WTC11 (cell line): Measurements from ENCODE around the gene TCF7L1. TPM values are rescaled to one million over a fixed set of nuclear protein-coding genes. Genes with fewer than 3 reads are reported as not detected.

Source experiments
- ELF4 ChIP-seq: sonication (generic); formaldehyde crosslinking; IDR thresholded peaks from 2 replicates; pipeline ENCODE4 v1.8.1; 2022; ENCODE audit warnings: low read depth, mild to moderate bottlenecking, moderate library complexity, missing genetic modification reagents
- ESRRA ChIP-seq: sonication (generic); formaldehyde crosslinking; IDR thresholded peaks from 2 replicates; pipeline ENCODE4 v1.8.1; 2022; ENCODE audit warnings: mild to moderate bottlenecking, missing genetic modification reagents, borderline replicate concordance
- FOXJ3 ChIP-seq: sonication (generic); formaldehyde crosslinking; IDR thresholded peaks from 2 replicates; pipeline ENCODE4 v1.9.0; 2021; ENCODE audit warnings: missing genetic modification reagents, mild to moderate bottlenecking, borderline replicate concordance
- FOXP1 ChIP-seq: sonication (generic); formaldehyde crosslinking; IDR thresholded peaks from 2 replicates; pipeline ENCODE4 v1.8.0; 2022; ENCODE audit warnings: missing genetic modification reagents, mild to moderate bottlenecking, moderate library complexity, borderline replicate concordance
- IRF2 ChIP-seq: sonication (generic); formaldehyde crosslinking; IDR thresholded peaks from 2 replicates; pipeline ENCODE4 v1.8.0; 2022; ENCODE audit warnings: low read depth, missing genetic modification reagents, borderline replicate concordance
- KAT7 ChIP-seq: sonication (generic); formaldehyde crosslinking; IDR thresholded peaks from 2 replicates; pipeline ENCODE4 v1.8.1; 2023; ENCODE audit warnings: missing genetic modification reagents, mild to moderate bottlenecking, borderline replicate concordance
- RORB ChIP-seq: fragments of 250-450 bp; sonication (Bioruptor Pico); IDR thresholded peaks from 2 replicates; pipeline ENCODE4 v1.9.0; 2021; ENCODE audit warnings: mild to moderate bottlenecking
- SMAD3 ChIP-seq: sonication (generic); formaldehyde crosslinking; IDR thresholded peaks from 2 replicates; pipeline ENCODE4 v1.8.0; 2022; ENCODE audit warnings: missing genetic modification reagents, mild to moderate bottlenecking, borderline replicate concordance
- TCF7 ChIP-seq: sonication (generic); formaldehyde crosslinking; IDR thresholded peaks from 2 replicates; pipeline ENCODE4 v1.8.0; 2022; ENCODE audit warnings: mild to moderate bottlenecking, low read depth, missing genetic modification reagents, moderate library complexity
- ZNF219 ChIP-seq: sonication (generic); formaldehyde crosslinking; IDR thresholded peaks from 2 replicates; pipeline ENCODE4 v1.8.0; 2023; ENCODE audit warnings: missing genetic modification reagents, mild to moderate bottlenecking, borderline replicate concordance
- ZNF317 ChIP-seq: sonication (generic); formaldehyde crosslinking; IDR thresholded peaks from 2 replicates; pipeline ENCODE4 v1.8.1; 2023; ENCODE audit warnings: low read depth, mild to moderate bottlenecking, moderate library complexity, missing genetic modification reagents, borderline replicate concordance
- total RNA-seq: library from RNA; stranded (reverse); gene quantifications from 3 replicates; pipeline ENCODE4 v1.2.3, GENCODE V29; 2021
- TF ChIP-seq, protein P1 (sequence below): fragments of 250-450 bp; sonication (Bioruptor Pico); IDR thresholded peaks from 2 replicates; pipeline ENCODE4 v1.9.0; 2021; ENCODE audit warnings: mild to moderate bottlenecking
- TF ChIP-seq, protein P2 (sequence below): sonication (generic); formaldehyde crosslinking; IDR thresholded peaks from 2 replicates; pipeline ENCODE4 v1.8.1; 2022; ENCODE audit warnings: mild to moderate bottlenecking, missing genetic modification reagents, moderate library complexity, borderline replicate concordance
- TF ChIP-seq, protein P3 (sequence below): sonication (generic); formaldehyde crosslinking; conservative IDR thresholded peaks from 2 replicates; pipeline ENCODE4 v1.8.1; 2022; ENCODE audit warnings: mild to moderate bottlenecking, missing genetic modification reagents
- TF ChIP-seq, protein P4 (sequence below): sonication (generic); formaldehyde crosslinking; IDR thresholded peaks from 2 replicates; pipeline ENCODE4 v1.8.0; 2022; ENCODE audit warnings: missing genetic modification reagents
- TF ChIP-seq, protein P5 (sequence below): sonication (generic); formaldehyde crosslinking; conservative IDR thresholded peaks from 2 replicates; pipeline ENCODE4 v1.8.1; 2023; ENCODE audit warnings: mild to moderate bottlenecking, low read depth, missing genetic modification reagents, moderate library complexity

Gene TCF7L1
- total RNA-seq, 1 experiment from 2014 or later: 104 TPM

DNA sequence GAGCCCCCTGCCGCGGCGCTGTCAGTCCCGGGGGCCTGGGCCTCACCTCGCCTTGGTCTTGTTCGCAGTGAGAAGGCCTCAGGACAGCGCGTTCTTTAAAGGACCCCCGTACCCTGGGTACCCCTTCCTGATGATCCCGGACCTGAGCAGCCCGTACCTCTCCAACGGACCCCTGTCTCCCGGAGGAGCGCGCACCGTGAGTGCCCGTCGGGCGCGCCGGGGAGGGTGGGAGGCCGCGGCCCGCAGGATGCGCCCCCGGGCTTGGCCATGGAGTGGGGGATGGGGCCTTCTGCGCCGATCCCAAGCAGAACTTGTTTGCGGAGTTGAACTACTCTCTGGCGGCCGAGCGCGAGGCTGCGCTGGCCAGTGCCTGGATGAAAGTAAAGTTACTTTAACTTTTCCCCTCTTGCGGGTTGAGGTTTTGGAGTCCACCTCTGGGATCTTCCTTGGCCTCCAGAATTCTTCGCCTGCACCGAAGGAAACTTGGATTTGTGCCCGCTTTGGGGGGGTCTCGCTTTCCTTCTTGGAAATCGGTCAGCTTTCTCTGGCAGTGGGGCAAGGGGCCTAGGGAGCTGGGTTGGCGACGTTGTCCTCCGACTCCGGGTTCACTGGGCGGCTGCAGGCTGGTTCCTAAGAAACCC lies 1.2 kb downstream of the TCF7L1 start (continued):
- TF ChIP-seq, protein P1, sequence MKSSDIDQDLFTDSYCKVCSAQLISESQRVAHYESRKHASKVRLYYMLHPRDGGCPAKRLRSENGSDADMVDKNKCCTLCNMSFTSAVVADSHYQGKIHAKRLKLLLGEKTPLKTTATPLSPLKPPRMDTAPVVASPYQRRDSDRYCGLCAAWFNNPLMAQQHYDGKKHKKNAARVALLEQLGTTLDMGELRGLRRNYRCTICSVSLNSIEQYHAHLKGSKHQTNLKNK (CRISPR knock-in tag): no peak
- TF ChIP-seq SMAD3 (CRISPR knock-in tag) (no peak), ZNF317 (CRISPR knock-in tag) (0 out of 2 replicates have a peak, but pooled peaks have one; percentile 21), TCF7 (CRISPR knock-in tag) (no peak), IRF2 (CRISPR knock-in tag) (0 out of 2 replicates have a peak, but pooled peaks have one; percentile 55), ESRRA (CRISPR knock-in tag) (peak; percentile 4; the same call in 1 of the 2 replicates), KAT7 (CRISPR knock-in tag) (no peak), ELF4 (0 out of 2 replicates have a peak, but pooled peaks have one; percentile 55), FOXJ3 (CRISPR knock-in tag) (no peak), FOXP1 (CRISPR knock-in tag) (0 out of 2 replicates have a peak, but pooled peaks have one; percentile 62), RORB (CRISPR knock-in tag) (no peak), ZNF219 (CRISPR knock-in tag) (no peak)
- TF ChIP-seq, protein P2, sequence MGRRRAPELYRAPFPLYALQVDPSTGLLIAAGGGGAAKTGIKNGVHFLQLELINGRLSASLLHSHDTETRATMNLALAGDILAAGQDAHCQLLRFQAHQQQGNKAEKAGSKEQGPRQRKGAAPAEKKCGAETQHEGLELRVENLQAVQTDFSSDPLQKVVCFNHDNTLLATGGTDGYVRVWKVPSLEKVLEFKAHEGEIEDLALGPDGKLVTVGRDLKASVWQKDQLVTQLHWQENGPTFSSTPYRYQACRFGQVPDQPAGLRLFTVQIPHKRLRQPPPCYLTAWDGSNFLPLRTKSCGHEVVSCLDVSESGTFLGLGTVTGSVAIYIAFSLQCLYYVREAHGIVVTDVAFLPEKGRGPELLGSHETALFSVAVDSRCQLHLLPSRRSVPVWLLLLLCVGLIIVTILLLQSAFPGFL (CRISPR knock-in tag): no peak
- TF ChIP-seq, protein P3, sequence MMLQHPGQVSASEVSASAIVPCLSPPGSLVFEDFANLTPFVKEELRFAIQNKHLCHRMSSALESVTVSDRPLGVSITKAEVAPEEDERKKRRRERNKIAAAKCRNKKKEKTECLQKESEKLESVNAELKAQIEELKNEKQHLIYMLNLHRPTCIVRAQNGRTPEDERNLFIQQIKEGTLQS (CRISPR knock-in tag): no peak
- TF ChIP-seq, protein P4, sequence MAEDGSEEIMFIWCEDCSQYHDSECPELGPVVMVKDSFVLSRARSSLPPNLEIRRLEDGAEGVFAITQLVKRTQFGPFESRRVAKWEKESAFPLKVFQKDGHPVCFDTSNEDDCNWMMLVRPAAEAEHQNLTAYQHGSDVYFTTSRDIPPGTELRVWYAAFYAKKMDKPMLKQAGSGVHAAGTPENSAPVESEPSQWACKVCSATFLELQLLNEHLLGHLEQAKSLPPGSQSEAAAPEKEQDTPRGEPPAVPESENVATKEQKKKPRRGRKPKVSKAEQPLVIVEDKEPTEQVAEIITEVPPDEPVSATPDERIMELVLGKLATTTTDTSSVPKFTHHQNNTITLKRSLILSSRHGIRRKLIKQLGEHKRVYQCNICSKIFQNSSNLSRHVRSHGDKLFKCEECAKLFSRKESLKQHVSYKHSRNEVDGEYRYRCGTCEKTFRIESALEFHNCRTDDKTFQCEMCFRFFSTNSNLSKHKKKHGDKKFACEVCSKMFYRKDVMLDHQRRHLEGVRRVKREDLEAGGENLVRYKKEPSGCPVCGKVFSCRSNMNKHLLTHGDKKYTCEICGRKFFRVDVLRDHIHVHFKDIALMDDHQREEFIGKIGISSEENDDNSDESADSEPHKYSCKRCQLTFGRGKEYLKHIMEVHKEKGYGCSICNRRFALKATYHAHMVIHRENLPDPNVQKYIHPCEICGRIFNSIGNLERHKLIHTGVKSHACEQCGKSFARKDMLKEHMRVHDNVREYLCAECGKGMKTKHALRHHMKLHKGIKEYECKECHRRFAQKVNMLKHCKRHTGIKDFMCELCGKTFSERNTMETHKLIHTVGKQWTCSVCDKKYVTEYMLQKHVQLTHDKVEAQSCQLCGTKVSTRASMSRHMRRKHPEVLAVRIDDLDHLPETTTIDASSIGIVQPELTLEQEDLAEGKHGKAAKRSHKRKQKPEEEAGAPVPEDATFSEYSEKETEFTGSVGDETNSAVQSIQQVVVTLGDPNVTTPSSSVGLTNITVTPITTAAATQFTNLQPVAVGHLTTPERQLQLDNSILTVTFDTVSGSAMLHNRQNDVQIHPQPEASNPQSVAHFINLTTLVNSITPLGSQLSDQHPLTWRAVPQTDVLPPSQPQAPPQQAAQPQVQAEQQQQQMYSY (CRISPR knock-in tag): no peak
- TF ChIP-seq, protein P5, sequence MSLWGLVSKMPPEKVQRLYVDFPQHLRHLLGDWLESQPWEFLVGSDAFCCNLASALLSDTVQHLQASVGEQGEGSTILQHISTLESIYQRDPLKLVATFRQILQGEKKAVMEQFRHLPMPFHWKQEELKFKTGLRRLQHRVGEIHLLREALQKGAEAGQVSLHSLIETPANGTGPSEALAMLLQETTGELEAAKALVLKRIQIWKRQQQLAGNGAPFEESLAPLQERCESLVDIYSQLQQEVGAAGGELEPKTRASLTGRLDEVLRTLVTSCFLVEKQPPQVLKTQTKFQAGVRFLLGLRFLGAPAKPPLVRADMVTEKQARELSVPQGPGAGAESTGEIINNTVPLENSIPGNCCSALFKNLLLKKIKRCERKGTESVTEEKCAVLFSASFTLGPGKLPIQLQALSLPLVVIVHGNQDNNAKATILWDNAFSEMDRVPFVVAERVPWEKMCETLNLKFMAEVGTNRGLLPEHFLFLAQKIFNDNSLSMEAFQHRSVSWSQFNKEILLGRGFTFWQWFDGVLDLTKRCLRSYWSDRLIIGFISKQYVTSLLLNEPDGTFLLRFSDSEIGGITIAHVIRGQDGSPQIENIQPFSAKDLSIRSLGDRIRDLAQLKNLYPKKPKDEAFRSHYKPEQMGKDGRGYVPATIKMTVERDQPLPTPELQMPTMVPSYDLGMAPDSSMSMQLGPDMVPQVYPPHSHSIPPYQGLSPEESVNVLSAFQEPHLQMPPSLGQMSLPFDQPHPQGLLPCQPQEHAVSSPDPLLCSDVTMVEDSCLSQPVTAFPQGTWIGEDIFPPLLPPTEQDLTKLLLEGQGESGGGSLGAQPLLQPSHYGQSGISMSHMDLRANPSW (CRISPR knock-in tag): no peak
